ENCODE data around the gene RARRES2.
"Not testable (repeated sequence)": the region's sequence is repeated elsewhere in the genome, so short reads cannot be mapped to it uniquely, and the experiment has no call there.

Gene RARRES2

DNA sequence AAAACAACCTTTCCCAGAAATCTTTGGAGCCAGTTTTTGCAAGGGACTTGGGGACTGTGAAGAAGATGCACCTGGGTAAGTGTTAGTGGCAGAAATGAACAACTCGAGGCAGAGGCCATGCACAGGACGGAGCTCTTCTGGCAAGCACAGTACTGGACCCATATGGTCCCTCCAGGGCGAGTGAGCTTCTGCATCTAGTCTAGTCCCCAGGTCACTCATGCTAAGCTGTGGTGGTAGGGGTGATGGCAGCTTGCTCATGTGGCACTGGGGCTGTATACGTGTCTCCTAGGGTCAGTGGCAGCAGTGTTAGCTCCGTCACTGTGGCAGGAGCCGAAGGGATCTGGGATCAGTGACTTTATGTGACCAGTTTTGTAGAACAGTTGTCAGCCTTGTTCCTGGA is 27.6 kb downstream of the RARRES2 start:
- no peak for DNase-seq

GRCh38 chr7:150313367-150313809 is 28.0 kb downstream of the RARRES2 start:
- no peak for DNase-seq

GRCh38 chr7:150312649-150313366 is 28.6 kb downstream of the RARRES2 start:
- not testable (repeated sequence) for DNase-seq

- no peak for DNase-seq
These were observed 29.7 kb downstream of the RARRES2 start for GRCh38 chr7:150311711-150312110.

GRCh38 chr7:150311146-150311545 is 30.3 kb downstream of the RARRES2 start:
- no peak for DNase-seq

GRCh38 chr7:150308575-150308974 is 32.9 kb downstream of the RARRES2 start:
- no peak for DNase-seq

- DNase-seq: no peak
These were observed 33.5 kb downstream of the RARRES2 start for GRCh38 chr7:150307904-150308303.

- no peak for DNase-seq
These were observed 34.3 kb downstream of the RARRES2 start for GRCh38 chr7:150307129-150307528.

DNA sequence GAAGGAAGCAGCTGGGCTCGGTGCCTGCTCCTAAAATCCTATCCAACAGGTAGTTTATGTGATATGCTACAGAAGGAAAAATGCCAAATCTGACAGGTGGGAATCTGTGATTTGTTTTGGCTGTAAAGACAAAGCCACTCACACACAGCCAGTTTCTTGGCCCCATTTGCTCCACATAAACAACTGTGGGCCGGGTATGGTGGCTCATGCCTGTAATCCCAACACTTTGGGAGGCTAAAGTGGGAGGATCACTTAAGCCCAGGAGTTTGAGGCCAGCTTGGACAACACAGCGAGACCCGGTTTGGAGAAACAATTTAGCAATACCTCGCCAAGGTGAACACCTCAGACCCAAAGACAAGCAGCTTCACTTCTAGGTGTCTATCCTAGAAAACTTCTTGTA is 35.1 kb downstream of the RARRES2 start:
- DNase-seq: not testable (repeated sequence)

- DNase-seq: not testable (repeated sequence)
These were observed 35.5 kb downstream of the RARRES2 start for GRCh38 chr7:150305903-150306284.

- not testable (repeated sequence) for DNase-seq
These were observed 36.0 kb downstream of the RARRES2 start for GRCh38 chr7:150305259-150305902.

- not testable (repeated sequence) for DNase-seq
These were observed 36.8 kb downstream of the RARRES2 start for GRCh38 chr7:150304499-150305258.

DNA sequence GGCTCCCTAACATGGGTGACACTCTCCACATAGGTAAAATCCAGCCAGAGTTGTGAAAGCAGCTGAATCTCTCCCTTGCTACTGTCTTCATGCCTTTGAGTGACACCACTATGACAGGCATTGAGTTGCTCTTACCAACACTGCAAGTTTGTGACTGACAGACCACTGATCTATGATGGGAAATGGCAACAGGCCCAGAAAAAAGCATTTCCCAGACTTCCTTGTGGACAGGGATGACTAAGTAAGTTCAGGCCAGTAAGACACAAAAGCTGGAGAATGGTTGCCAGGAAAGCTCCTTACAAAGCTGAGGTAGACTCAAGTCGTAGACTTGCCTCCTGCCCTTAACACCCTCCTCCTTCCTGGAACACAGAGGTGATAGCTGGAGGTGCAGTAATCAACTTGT is 38.5 kb downstream of the RARRES2 start:
- not testable (repeated sequence) for DNase-seq

- DNase-seq: not testable (repeated sequence)
These were observed 43.5 kb downstream of the RARRES2 start for GRCh38 chr7:150297978-150298377.

DNA sequence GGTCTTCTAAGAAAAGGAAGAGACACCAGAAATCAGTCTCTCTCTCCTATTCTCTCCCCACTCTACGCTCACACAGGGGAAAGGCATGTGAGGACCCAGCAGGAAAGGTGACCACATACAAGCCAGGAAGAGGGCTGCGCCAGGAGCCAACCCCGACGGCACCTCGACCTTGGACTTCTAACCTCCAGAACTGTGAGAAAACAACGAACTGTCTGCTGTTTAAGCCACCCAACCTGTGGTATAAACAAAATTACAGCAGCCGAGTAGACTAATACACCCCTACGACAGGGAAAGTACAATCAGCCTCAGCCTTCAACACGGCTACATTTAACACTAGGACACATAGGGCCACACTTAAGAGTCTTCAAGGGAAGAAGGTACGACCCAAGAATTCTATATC is 44.6 kb downstream of the RARRES2 start:
- DNase-seq: not testable (repeated sequence)

- not testable (repeated sequence) for DNase-seq
These were observed 45.8 kb downstream of the RARRES2 start for GRCh38 chr7:150295614-150296013.

GRCh38 chr7:150295027-150295426 is 46.4 kb downstream of the RARRES2 start:
- DNase-seq: not testable (repeated sequence)

- DNase-seq: not testable (repeated sequence)
These were observed 51.1 kb downstream of the RARRES2 start for GRCh38 chr7:150290317-150290716.

- not testable (repeated sequence) for DNase-seq
These were observed 52.6 kb downstream of the RARRES2 start for GRCh38 chr7:150288816-150289215.
